HCT116 (cell line): ENCODE results near the gene EVL. TPM values are rescaled to one million over a fixed set of nuclear protein-coding genes. Genes with fewer than 3 reads are reported as not detected.

Experiments used
- ATAC-seq: fragments of 200-7000 bp; cut with Tn5 transposase; 2 replicates; pipeline ENCODE4 v1.9.1; 2020; ENCODE audit warnings: mild to moderate bottlenecking, moderate library complexity
- BruUV-seq: library from RNA; stranded (reverse); fragments of 400-500 nt; replicated peaks from 2 replicates; lab custom pipeline; 2021; lab: Mats Ljungman, UMichigan
- CTCF ChIA-PET: fragments of 300-600 bp; sonication (Branson Sonifier 250); formaldehyde crosslinking; loops from one replicate; lab custom pipeline; 2021; ENCODE audit warnings: antibody characterized with exemption; lab: Charles Lee
- POLR2A ChIA-PET: fragments of 300-600, 350-600 bp; sonication (Branson Sonifier 250); formaldehyde crosslinking; loops from one replicate; lab custom pipeline; 2021; ENCODE audit warnings: antibody characterized with exemption; lab: Charles Lee
- RAD21 ChIA-PET, 2 experiments: fragments of 300-600 bp; sonication (Branson Sonifier 250); formaldehyde crosslinking; loops; one replicate each; lab custom pipeline; 2023; ENCODE audit warnings: low total read pairs in 2 of 2; ENCODE audit not compliant: uncharacterized antibody in 2 of 2, unreplicated experiment in 2 of 2, low non-redundant PET in 1 of 2; lab: Charles Lee
- DNase-seq: peaks from one replicate; pipeline ENCODE4 v3.0.0-alpha.2; 2010; ENCODE audit warnings: low read depth, low spot score
- H2AFZ ChIP-seq: fragments of 200-600 bp; shearing (Covaris generic), sonication (generic); 2 replicates; pipeline ENCODE4 v1.6.1; 2017; ENCODE audit warnings: low read depth, mixed run types, mixed read lengths, antibody characterized with exemption, low read length; ENCODE audit not compliant: poor library complexity, severe bottlenecking
- H3K27ac ChIP-seq: 2 replicates; pipeline ENCODE4 v1.5.1; 2012; ENCODE audit warnings: low read depth, low read length
- H3K27me3 ChIP-seq: fragments of 200-600 bp; sonication (generic); 2 replicates; pipeline ENCODE4 v1.6.1; 2016; ENCODE audit warnings: mixed run types, low read length, mixed read lengths; ENCODE audit not compliant: insufficient read depth
- H3K36me3 ChIP-seq, 2 experiments: fragments of 200-500 bp in 1 of 2; fragments of 200-600 bp in 1 of 2; sonication (Bioruptor generic) in 1 of 2; sonication (generic) in 1 of 2; 2 replicates each; pipeline versions ENCODE4 v1.5.1 to v1.6.1; 2014 to 2016; ENCODE audit warnings: low read length in 2 of 2, inconsistent platforms in 1 of 2, mixed read lengths in 1 of 2, mixed run types in 1 of 2; ENCODE audit not compliant: insufficient read depth in 2 of 2, control insufficient read depth in 1 of 2
- H3K4me1 ChIP-seq, 2 experiments: fragments of 200-600 bp in 1 of 2; sonication (generic) in 1 of 2; 2 replicates each; pipeline versions ENCODE4 v1.5.1 to v1.6.1; 2012 to 2017; ENCODE audit warnings: low read length in 2 of 2, inconsistent platforms in 1 of 2, mild to moderate bottlenecking in 1 of 2, mixed read lengths in 1 of 2, mixed run types in 1 of 2, moderate library complexity in 1 of 2; ENCODE audit not compliant: insufficient read depth in 2 of 2, control insufficient read depth in 1 of 2
- H3K4me2 ChIP-seq: fragments of 200-600 bp; sonication (generic); 2 replicates; pipeline ENCODE4 v1.6.1; 2017; ENCODE audit warnings: mixed run types, low read length, mixed read lengths
- H3K4me3 ChIP-seq, 2 experiments: fragments of 200-600 bp in 1 of 2; sonication (generic) in 1 of 2; replicated peaks in 1 of 2; 2 replicates each; pipeline ENCODE4 v1.5.1; 2011 to 2016; ENCODE audit warnings: low read length in 2 of 2, control low read depth in 1 of 2, low read depth in 1 of 2, mild to moderate bottlenecking in 1 of 2, mixed read lengths in 1 of 2, mixed run types in 1 of 2
- H3K79me2 ChIP-seq: fragments of 200-600 bp; sonication (generic); 2 replicates; pipeline ENCODE4 v1.6.1; 2017; ENCODE audit warnings: mild to moderate bottlenecking, mixed run types, low read length, moderate library complexity, mixed read lengths; ENCODE audit not compliant: insufficient read depth
- H3K9ac ChIP-seq: fragments of 200-600 bp; sonication (generic); 2 replicates; pipeline ENCODE4 v1.6.1; 2016; ENCODE audit warnings: low read length, mixed read lengths
- H3K9me2 ChIP-seq: fragments of 200-600 bp; sonication (generic), shearing (Covaris generic); 2 replicates; pipeline ENCODE4 v1.6.1; 2017; ENCODE audit warnings: mixed run types, mild to moderate bottlenecking, moderate library complexity; ENCODE audit not compliant: insufficient read depth
- H3K9me3 ChIP-seq, 2 experiments: fragments of 200-500 bp in 1 of 2; fragments of 200-600 bp in 1 of 2; sonication (Bioruptor generic) in 1 of 2; sonication (generic) in 1 of 2; 2 replicates each; pipeline ENCODE4 v1.6.1; 2014 to 2017; ENCODE audit warnings: low read length in 2 of 2, mixed read lengths in 2 of 2, inconsistent platforms in 1 of 2, low read depth in 1 of 2, mild to moderate bottlenecking in 1 of 2, mixed run types in 1 of 2, moderate library complexity in 1 of 2; ENCODE audit not compliant: control insufficient read depth in 1 of 2, insufficient read depth in 1 of 2
- H4K20me1 ChIP-seq: fragments of 200-600 bp; sonication (generic), shearing (Covaris generic); 2 replicates; pipeline ENCODE4 v1.6.1; 2017; ENCODE audit warnings: mixed run types, mild to moderate bottlenecking, moderate library complexity; ENCODE audit not compliant: insufficient read depth
- CBX3 ChIP-seq: IDR thresholded peaks from 2 replicates; pipeline ENCODE4 v1.6.1; 2012; ENCODE audit warnings: low read depth
- EZH2phosphoT487 ChIP-seq: fragments of 200-600 bp; IDR thresholded peaks from 2 replicates; pipeline ENCODE4 v1.6.1; 2018; ENCODE audit warnings: antibody characterized with exemption, borderline replicate concordance
- POLR2AphosphoS5 ChIP-seq: IDR thresholded peaks from 2 replicates; pipeline ENCODE4 v1.6.1; 2011; ENCODE audit warnings: mild to moderate bottlenecking, low read depth, low read length, moderate library complexity
- SIN3A ChIP-seq: IDR thresholded peaks from 2 replicates; pipeline ENCODE4 v1.6.1; 2012; ENCODE audit warnings: low read depth
- TCF7L2 ChIP-seq: IDR thresholded peaks from 2 replicates; pipeline ENCODE4 v1.7.0; 2011; ENCODE audit warnings: borderline replicate concordance, inconsistent platforms; ENCODE audit not compliant: insufficient read depth, insufficient read length; ENCODE audit errors: extremely low read depth
- YY1 ChIP-seq: IDR thresholded peaks from 2 replicates; pipeline ENCODE4 v1.6.1; 2011; ENCODE audit warnings: low read length, low read depth, moderate library complexity, mild to moderate bottlenecking; ENCODE audit not compliant: insufficient replicate concordance; ENCODE audit errors: extremely low read depth
- intact Hi-C: fragments of 100-400 bp; cut with micrococcal nuclease; formaldehyde crosslinking; loops from 2 replicates; pipeline ENCODE4 v1.10.0; 2022
- total RNA-seq: library from RNA; stranded (reverse); gene quantifications from one replicate; pipeline ENCODE4 v1.2.1, GENCODE V29; 2021; ENCODE audit not compliant: unreplicated experiment
- TF ChIP-seq, protein P1 (sequence below): IDR thresholded peaks from 2 replicates; pipeline ENCODE4 v1.6.1; 2012; ENCODE audit warnings: low read depth

EVL gene
- total RNA-seq, 1 experiment from 2014 or later: 19.9 TPM

- Histone ChIP-seq H3K9me2 (no peaks in the 10 kb centered on the region), H3K79me2 (no peaks in the 10 kb centered on the region), H4K20me1 (no peaks in the 10 kb centered on the region), H3K27me3 (no peaks in the 10 kb centered on the region)
- TF ChIP-seq TCF7L2 (no peak), SIN3A (no peak), CBX3 (no peak), POLR2AphosphoS5 (no peak), YY1 (no peak), EZH2phosphoT487 (no peak)
- TF ChIP-seq, protein P1, sequence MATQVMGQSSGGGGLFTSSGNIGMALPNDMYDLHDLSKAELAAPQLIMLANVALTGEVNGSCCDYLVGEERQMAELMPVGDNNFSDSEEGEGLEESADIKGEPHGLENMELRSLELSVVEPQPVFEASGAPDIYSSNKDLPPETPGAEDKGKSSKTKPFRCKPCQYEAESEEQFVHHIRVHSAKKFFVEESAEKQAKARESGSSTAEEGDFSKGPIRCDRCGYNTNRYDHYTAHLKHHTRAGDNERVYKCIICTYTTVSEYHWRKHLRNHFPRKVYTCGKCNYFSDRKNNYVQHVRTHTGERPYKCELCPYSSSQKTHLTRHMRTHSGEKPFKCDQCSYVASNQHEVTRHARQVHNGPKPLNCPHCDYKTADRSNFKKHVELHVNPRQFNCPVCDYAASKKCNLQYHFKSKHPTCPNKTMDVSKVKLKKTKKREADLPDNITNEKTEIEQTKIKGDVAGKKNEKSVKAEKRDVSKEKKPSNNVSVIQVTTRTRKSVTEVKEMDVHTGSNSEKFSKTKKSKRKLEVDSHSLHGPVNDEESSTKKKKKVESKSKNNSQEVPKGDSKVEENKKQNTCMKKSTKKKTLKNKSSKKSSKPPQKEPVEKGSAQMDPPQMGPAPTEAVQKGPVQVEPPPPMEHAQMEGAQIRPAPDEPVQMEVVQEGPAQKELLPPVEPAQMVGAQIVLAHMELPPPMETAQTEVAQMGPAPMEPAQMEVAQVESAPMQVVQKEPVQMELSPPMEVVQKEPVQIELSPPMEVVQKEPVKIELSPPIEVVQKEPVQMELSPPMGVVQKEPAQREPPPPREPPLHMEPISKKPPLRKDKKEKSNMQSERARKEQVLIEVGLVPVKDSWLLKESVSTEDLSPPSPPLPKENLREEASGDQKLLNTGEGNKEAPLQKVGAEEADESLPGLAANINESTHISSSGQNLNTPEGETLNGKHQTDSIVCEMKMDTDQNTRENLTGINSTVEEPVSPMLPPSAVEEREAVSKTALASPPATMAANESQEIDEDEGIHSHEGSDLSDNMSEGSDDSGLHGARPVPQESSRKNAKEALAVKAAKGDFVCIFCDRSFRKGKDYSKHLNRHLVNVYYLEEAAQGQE: no peak
- TF ChIP-seq, all 23 proteins: peak for 0
- Histone ChIP-seq H3K27ac (no peak overlapping the region), H3K4me2 (no peak overlapping the region), H2AFZ (no peak overlapping the region), H3K4me3 (no peak overlapping the region), H3K9me3 (no peaks in the 10 kb centered on the region), H3K36me3 (no peaks in the 10 kb centered on the region), H3K4me1 (peaks cover 7 to 11% of the 10 kb centered on the region in 2 experiments; a peak in 3 of 4 replicates), H3K9ac (no peak overlapping the region)
- ATAC-seq (no peak), DNase-seq (no peak)
- POLR2A ChIA-PET: interaction anchor here (1.1 kb wide), 1 partner anchor 11 kb away, joined by 3 read pairs; no protein-coding TSS in a partner anchor
- CTCF ChIA-PET: no interaction called here
- intact Hi-C loops: no loop called here
- BruUV-seq: no TSS peak
- RAD21 ChIA-PET: no interaction called here
Observed at GRCh38 chr14:100142073-100143040, 77.1 kb downstream of the EVL start.
